Mammary epithelial cell (primary cell): ENCODE measurements around the gene PRICKLE4.

Source experiments
- EZH2 ChIP-seq: IDR thresholded peaks from 2 replicates; pipeline ENCODE4 v1.6.1; 2012; ENCODE audit warnings: low read length, inconsistent platforms, borderline replicate concordance
- TF ChIP-seq, protein P1 (sequence below), 2 donors: IDR thresholded peaks in 1 of 2; conservative IDR thresholded peaks in 1 of 2; 2 replicates each; pipeline ENCODE4 v1.5.1; 2011 to 2012; ENCODE audit warnings: inconsistent platforms in 2 of 2, low read length in 2 of 2, mild to moderate bottlenecking in 2 of 2, control low read depth in 1 of 2, low read depth in 1 of 2; ENCODE audit not compliant: insufficient read depth in 1 of 2; ENCODE audit errors: extremely low read depth in 1 of 2

DNA sequence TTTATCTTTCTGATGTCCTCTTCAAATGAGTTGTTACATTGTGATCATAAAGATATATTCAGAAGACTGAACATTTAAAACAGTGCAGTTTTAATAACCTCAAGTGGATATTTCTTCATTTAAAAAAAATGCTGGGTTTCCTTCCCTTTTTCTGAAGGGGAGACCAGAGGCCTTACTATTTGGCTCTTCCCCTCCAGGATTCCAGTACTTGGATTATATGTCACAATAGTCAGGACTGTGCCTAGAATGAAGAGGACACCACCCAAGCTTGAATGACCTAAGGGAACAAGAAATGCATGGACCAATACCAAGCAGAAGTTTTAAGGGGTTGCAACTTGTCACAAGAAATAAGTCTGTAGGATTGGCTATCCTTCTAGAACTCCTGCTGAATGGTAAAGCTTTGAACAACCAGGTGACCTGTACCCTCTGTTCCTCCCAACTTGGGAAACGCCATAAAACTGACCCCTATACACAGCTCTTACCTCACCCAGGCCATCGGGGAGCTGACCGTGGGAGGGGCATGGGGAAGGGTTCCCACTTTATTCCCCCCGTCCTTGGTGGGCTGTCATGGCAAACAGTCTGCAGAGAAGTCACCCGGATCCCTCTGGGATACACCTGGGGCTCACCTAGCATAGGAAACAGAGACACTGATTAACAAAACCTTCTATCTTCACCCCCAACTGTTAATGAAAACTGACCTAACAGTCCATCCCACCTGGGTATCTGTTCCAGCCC, 2.9 kb upstream of the PRICKLE4 start:
- TF ChIP-seq, protein P1, sequence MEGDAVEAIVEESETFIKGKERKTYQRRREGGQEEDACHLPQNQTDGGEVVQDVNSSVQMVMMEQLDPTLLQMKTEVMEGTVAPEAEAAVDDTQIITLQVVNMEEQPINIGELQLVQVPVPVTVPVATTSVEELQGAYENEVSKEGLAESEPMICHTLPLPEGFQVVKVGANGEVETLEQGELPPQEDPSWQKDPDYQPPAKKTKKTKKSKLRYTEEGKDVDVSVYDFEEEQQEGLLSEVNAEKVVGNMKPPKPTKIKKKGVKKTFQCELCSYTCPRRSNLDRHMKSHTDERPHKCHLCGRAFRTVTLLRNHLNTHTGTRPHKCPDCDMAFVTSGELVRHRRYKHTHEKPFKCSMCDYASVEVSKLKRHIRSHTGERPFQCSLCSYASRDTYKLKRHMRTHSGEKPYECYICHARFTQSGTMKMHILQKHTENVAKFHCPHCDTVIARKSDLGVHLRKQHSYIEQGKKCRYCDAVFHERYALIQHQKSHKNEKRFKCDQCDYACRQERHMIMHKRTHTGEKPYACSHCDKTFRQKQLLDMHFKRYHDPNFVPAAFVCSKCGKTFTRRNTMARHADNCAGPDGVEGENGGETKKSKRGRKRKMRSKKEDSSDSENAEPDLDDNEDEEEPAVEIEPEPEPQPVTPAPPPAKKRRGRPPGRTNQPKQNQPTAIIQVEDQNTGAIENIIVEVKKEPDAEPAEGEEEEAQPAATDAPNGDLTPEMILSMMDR (conservative IDR thresholded peaks at IDR 0.05 in 1 of 2, IDR thresholded peaks at IDR 0.05 in 1 of 2; ENCODE audit: extremely low read depth in 1 of 2, insufficient read depth in 1 of 2, low read depth in 1 of 2, low read length in 2 of 2) = no peak
- no peak for TF ChIP-seq EZH2
